ENCODE measurements around the gene L3HYPDH. TPM values are rescaled to one million over a fixed set of nuclear protein-coding genes. Genes with fewer than 3 reads are reported as not detected.
"Not testable (repeated sequence)": the region's sequence is repeated elsewhere in the genome, so short reads cannot be mapped to it uniquely, and the experiment has no call there.

Gene L3HYPDH
- total and polyA plus RNA-seq, 2 of the 13 experiments (the other 11 are each of a cell fraction or from before 2014, with no cell fraction given), result 30.5 to 36.6 TPM

DNA sequence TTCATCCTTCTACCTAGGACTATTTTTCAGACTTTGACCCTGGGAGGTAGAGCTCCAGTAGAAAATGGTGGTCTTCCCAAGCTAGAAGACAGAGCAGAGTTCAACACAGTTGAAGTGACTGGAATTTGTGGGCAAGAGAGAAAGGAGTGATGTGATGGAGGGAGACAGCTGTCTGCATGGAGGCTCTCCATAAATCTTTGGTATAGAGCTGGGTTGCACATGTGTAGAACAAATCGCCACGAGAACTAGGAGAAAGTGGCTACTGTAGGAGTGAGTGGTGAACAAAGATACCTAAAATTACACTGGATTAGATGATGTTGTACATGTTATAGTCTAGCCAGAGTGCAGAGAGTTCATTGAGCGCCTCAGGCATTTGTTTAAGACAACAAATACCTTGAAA, 33.5 kb downstream of the L3HYPDH start:
- FAIRE-seq (no peak), ATAC-seq (no peak), DNase-seq (ENCODE audit: low spot score) (no peak)
- 99% methylated on average over 3 of the region's 3 CpGs for WGBS (ENCODE audit: low lambda C conversion rate)
- Histone ChIP-seq H3K9me3 (ENCODE audit: low read length) (no peaks in the 10 kb centered on the region), H4K20me1 (ENCODE audit: insufficient read depth, low read length) (no peaks in the 10 kb centered on the region), H3K36me3 (replicated peaks in 1 of 2; ENCODE audit: control insufficient read depth in 1 of 2, insufficient read depth in 2 of 2, low read length in 2 of 2) (no peaks in the 10 kb centered on the region), H3K9ac (ENCODE audit: insufficient read depth, low read depth, low read length) (no peak overlapping the region), H3K4me1 (ENCODE audit: insufficient read depth, low read length) (no peaks in the 10 kb centered on the region), H3K27ac (ENCODE audit: extremely low read length, insufficient read depth, low read length) (no peak overlapping the region), H3K4me3 (replicated peaks in 1 of 3; ENCODE audit: insufficient read depth in 1 of 3, low read depth in 2 of 3, low read length in 3 of 3) (no peak overlapping the region), H3K79me2 (ENCODE audit: insufficient read depth, low read length) (no peaks in the 10 kb centered on the region), H2AFZ (ENCODE audit: low read length) (no peak overlapping the region), H3K4me2 (ENCODE audit: low read depth, low read length) (no peak overlapping the region), H3K27me3 (ENCODE audit: control insufficient read depth in 1 of 2, insufficient read depth in 2 of 2, low read length in 2 of 2) (no peaks in the 10 kb centered on the region)
- in situ Hi-C loops (cut with HindIII; ENCODE audit: extremely low pct_ligation_motif_present, low pct_unique_long_range_greater_than_20kb), result no loop called here
- intact Hi-C loops (cut with micrococcal nuclease; ENCODE audit: unreplicated experiment), result no loop called here
- no TSS peak for BruUV-seq (replicated peaks)
- POLR2A ChIA-PET, result no interaction called here
- CTCF ChIA-PET (ENCODE audit: low intra/inter-chr PET ratio, low total read pairs), result no interaction called here
- TF ChIP-seq ZNF431 (CRISPR knock-in tag; IDR thresholded peaks at IDR 0.05; ENCODE audit: borderline replicate concordance, low read depth) (no peak), BCL3 (CRISPR knock-in tag; IDR thresholded peaks at IDR 0.05) (no peak), ZIK1 (CRISPR knock-in tag; IDR thresholded peaks at IDR 0.05; ENCODE audit: borderline replicate concordance, low read depth) (no peak), CERS6 (CRISPR knock-in tag; IDR thresholded peaks at IDR 0.05) (no peak), ZNF256 (CRISPR knock-in tag; conservative IDR thresholded peaks at IDR 0.05) (no peak), PHF21A (CRISPR knock-in tag; IDR thresholded peaks at IDR 0.05) (no peak)

GRCh38 chr14:59448673-59449072, 35.5 kb downstream of the L3HYPDH start:
- H3K9ac ChIP-seq (ENCODE audit: insufficient read depth, low read depth, low read length); H3K4me3 ChIP-seq (replicated peaks in 1 of 3; ENCODE audit: insufficient read depth in 1 of 3, low read depth in 2 of 3, low read length in 3 of 3); FAIRE-seq; ATAC-seq; H4K20me1 ChIP-seq (ENCODE audit: insufficient read depth, low read length); H2AFZ ChIP-seq (ENCODE audit: low read length); H3K9me3 ChIP-seq (ENCODE audit: low read length); in situ Hi-C loops (cut with HindIII; ENCODE audit: extremely low pct_ligation_motif_present, low pct_unique_long_range_greater_than_20kb); H3K27ac ChIP-seq (ENCODE audit: extremely low read length, insufficient read depth, low read length); BruUV-seq (replicated peaks); CTCF ChIA-PET (ENCODE audit: low intra/inter-chr PET ratio, low total read pairs); intact Hi-C loops (cut with micrococcal nuclease; ENCODE audit: unreplicated experiment); H3K4me1 ChIP-seq (ENCODE audit: insufficient read depth, low read length); POLR2A ChIA-PET; H3K36me3 ChIP-seq (replicated peaks in 1 of 2; ENCODE audit: control insufficient read depth in 1 of 2, insufficient read depth in 2 of 2, low read length in 2 of 2); H3K27me3 ChIP-seq (ENCODE audit: control insufficient read depth in 1 of 2, insufficient read depth in 2 of 2, low read length in 2 of 2); DNase-seq (ENCODE audit: low spot score); H3K4me2 ChIP-seq (ENCODE audit: low read depth, low read length); H3K79me2 ChIP-seq (ENCODE audit: insufficient read depth, low read length): not testable (repeated sequence)
- 77% methylated on average over 2 of the region's 2 CpGs for WGBS (ENCODE audit: low lambda C conversion rate)
